LoVo (cell line): ENCODE results near the gene CCDC196.

Experiments used
- DNase-seq: peaks from one replicate; pipeline ENCODE4 v3.0.0-alpha.2; 2016; ENCODE audit warnings: low spot score

The CCDC196 gene, protein sequence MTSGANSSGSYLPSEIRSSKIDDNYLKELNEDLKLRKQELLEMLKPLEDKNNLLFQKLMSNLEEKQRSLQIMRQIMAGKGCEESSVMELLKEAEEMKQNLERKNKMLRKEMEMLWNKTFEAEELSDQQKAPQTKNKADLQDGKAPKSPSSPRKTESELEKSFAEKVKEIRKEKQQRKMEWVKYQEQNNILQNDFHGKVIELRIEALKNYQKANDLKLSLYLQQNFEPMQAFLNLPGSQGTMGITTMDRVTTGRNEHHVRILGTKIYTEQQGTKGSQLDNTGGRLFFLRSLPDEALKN

DNA sequence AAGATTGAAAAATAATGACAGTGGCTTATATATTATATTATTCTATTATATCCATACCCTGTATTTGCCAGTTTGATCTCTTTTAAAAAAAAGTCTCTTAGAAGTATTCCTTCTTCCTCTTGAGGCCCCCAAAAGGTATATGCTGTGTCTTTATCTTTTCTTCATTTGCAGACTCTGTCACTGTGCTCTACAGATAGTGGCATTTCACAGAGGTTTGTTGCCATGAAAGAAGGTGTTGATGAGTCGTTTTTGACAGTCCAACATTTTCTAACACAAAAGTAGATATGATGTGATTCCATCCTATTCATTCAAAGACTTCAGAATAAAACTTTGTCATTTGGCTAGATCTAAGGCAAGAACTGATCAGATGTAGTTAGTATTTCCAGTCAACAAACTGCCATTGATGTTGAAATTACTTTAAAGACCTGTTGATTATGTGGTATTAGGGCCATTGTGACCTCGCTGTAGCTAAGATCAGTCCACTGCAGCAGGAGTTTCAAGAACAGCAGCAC, at the start of gene CCDC196:
Gene CCDC196 (plus strand): TSS at position 462 of the 512 bp plus-strand sequence. CDS start 132 bp downstream, outside the sequence.
- DNase-seq = no peak

DNA sequence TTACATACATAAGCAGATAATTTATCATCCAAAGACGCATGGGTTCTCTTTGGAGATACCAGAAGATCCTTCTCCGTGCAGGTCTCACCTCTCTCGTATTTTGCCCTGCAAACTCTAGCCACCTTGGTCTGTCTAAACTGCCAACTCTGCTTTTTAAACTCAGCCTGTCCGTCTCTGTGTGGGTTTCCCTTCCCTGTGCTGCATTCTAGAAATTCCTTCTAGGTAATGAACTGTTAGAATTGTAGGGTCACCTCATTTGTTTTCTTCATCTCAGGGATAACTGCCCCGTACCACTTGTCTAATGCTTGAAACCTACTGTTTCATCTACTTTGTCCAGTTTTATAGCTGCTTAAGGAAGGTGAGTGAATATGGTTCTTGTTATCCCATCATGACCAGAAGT, 45.4 kb upstream of the CCDC196 start:
- no peak for DNase-seq

DNA sequence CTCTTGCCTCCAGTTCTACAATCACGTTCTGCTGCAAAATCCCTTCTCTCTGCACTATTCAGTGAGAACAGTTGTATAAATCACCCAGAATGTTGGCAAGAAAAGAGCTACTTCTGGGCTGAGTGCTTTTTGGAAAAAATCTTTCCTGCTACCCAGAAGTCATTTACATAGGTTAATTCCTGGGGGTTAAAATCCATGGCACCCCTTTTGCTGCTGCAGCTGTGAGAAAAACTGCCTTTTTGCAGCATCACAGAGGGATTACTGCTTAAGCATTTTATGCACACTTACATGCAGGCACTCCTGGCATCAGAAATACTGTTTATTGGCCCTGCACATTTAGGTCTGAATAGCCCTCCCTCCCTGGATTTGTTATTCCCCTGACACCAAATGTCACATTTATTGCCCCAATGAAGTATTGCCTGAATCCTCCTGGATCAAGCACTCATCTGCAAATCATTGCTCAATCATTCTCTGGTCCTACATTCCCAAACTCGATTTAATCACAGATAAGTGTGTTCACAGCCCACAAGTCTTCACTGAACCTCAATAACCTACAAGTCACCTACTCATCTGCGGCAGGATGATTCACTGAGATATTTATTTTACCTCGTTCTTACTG, 43.1 kb upstream of the CCDC196 start:
- no peak for DNase-seq

DNA sequence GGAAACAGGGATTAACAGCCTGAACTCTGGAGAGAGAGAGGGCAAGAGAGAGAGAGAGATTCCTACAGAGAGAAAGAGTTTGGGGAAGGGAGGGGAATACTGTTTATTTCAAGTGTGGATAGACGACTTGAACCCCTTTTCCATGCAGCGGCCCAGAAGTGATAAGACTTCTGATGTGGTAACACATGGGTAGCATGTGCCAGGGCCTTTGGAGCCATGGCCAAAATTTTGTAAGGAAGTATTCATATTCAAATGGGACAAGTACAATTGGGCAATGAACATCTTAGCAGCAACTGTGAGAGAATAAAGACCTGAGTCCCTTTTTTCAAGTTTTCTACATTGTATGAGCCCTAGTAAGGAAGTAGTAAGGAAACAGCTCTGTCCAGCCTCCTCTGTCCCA, 42.4 kb upstream of the CCDC196 start:
- no peak for DNase-seq

DNA sequence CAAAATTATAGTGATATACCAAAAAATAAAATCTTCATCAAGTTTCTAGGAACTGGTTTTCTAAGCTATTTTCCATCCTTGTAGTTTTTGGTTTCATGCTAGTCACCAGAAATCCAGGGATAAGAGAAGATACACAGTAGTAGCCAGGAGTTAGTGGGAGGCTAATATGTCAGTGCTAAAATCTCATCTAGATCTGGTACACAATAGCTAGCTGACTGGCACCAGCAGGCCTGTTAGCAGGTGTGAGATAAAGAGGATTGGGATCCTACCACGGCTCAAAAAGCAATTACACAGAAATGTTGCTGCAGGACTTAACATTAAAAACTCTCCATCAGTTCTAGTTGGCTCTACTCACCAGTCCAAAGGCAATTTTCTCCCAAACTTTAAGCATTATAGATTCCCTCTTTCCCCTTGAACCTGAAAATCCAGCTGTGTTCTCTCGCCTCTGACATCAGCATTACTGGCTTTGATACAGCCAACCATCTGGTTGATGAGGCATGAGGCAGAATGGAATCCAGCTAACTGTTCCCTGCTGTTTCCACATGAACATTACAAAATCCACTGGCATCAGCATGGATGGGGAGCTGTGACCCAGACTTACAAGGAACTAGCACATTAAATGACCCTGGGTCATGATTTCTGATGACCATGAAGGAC, 41.8 kb upstream of the CCDC196 start:
- DNase-seq = no peak

DNA sequence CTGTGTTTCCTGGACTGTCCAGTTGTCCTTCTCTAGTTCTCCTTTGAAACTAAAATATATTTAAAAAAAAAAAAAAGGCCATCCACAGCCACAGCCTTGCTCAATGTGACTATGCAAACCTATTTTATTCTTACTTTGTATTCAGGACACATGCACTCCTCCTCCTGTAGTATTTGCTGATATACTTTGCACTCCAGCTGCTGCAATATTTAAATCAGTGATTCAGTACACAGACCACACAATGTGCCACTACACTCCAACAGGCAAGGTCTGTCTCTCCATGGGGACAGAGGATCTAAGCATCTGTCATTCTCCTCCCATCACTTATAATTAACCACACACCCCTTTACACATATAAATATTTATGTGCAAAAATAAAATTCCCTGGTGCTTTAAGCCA, 40.2 kb upstream of the CCDC196 start:
- no peak for DNase-seq

DNA sequence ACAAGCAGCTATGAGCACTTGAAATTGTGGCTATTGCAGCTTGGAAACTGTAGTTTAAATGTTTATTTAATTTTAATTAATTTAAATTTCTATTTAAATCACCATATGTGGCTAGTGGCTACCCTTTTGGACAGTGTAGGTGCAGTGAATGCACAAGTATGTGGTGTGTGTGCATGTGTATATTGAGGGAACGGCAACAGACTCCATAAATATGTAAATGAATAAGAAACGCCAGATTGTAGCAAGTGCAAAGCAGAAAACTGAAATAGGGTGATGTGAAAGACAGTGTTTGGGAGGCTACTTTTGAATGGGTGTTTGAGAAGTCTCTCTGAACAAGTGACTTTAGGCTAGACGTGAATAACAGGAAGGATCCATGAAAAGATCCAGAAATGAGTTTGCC, 32.7 kb upstream of the CCDC196 start:
- DNase-seq = no peak

DNA sequence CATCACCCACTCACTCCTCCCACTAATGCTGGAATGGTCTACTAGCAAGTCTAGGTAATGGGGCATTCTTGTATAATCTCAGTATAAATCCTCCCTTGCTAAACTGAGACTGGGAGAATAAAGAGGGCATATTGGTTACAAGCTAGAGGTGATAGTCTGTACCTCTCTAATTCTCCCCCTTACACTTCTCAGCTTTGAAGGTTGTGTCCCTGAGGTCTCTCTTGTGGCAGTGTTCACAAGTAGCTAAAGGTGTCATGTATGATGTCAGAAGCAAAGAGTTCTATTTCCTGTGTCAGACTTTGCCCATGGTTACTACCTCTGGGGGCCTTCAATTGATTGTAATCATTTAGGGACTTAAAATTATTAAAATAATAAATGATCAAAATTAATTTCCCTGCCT, 26.6 kb upstream of the CCDC196 start:
- no peak for DNase-seq

DNA sequence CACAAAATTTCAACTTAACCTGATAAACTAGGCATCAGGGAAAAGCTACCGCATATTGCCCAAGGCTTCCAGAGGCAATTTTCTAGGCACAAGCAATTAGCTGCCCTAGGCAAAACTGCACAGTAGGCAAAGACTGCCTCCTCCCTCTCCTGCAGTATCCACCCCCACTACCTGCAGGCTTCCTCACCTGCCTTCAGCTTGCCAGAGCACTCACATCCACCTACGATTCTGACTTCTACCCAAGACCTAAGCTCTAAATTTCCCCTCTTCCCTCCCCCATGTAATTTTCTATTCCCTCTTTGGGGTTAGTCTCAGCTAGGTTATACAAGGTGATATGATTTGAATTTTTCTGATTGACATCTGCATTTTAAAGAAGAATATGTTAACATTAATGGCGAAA, 21.9 kb upstream of the CCDC196 start:
- no peak for DNase-seq

DNA sequence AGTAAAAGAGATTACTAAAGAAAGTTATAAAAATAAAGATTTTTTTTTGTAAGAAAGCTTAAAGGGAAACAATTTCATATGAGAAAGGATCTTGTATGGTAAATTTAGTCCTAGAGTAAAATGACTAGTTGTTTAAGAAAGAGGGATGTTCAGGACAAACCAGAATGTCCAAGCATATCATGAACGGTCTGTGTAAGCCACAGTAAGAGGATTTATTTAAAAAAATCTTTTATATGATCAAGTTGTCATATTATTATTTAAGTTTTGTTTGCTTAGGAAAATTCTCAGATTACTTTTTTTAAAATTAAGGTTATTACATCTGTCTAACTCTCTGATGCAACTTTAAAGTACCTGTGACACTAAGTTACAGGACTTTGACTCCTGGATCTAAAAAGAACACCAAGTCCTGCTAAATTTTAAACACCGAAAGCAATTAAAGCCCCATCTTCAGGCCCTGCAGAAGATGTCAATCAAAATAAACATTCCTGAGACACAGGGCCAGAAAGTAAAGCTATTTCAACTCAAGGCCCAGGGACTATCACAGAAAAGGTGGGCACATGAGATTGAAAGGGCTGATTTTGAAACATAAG, 17.3 kb upstream of the CCDC196 start:
- DNase-seq = no peak

DNA sequence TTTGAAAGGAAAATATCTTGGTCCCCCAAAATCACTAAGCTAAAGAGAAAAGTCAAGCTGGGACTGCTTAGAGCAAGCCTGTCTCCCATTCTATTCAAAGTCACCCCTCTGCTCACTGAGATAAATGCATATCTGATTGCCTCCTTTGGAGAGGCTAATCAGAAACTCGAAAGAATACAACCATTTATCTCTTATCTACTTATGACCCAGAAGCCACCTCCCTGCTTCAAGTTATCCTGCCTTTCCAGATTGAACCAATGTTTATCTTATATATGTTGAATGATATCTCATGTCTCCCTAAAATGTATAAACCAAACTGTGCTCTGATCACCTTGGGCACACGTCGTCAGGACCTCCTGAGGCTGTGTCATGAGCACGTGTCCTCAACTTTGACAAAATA, 14.6 kb upstream of the CCDC196 start:
- no peak for DNase-seq

DNA sequence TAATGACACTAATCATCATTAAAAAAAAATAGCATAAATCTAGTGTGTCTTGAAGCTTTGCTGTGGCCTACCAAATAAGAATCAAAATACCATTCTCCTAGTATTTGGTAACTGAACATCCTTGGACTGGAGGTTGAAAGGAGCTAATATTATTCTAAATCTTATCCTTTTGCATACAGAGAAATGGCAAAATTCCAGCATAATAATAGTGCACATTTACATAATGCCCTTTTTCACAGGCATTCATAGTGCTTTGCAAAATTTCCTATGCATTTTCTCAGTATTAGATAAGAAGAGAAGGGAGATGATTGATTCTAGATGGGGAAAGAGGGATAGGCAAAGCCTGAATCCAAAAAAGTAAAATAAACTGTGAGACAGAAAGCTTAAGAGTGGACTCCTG, 13.9 kb upstream of the CCDC196 start:
- DNase-seq = no peak

DNA sequence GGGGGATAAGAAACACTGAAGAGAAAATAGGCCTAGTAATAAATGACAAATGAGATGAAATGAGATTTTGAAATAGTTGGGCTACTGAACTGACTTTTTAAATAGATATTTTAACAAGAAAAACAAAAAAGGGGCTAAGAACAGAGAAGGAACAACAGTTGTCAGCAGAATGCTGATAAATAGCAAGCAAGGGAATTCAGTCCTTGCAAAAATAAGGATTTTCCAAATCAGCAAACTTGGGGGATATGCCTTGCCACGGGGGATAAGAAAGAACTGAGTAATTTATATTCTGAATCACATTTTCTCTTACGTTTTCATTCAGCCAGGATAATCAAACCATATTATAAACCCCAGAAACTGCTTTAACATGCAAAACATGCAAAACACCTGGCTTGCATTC, 12.9 kb upstream of the CCDC196 start:
- DNase-seq = no peak

DNA sequence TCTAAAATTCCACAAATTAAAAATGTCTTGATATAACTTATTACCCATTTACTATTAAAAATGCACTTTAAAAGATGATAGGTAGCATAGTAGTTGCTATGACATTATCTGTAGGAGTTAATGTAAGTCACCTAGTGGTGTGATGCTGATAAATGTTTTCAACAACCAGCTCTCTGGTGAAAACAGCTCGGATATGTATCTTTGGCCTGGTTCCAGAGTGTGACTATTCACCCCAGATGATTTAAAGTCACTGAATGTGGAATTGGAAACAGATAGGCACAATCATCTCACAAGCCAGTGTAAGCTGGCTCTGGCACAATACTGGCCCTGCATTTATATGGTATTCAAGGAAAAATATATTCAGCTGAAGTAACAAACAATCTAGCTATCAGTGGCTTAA, 9.2 kb upstream of the CCDC196 start:
- DNase-seq = no peak

DNA sequence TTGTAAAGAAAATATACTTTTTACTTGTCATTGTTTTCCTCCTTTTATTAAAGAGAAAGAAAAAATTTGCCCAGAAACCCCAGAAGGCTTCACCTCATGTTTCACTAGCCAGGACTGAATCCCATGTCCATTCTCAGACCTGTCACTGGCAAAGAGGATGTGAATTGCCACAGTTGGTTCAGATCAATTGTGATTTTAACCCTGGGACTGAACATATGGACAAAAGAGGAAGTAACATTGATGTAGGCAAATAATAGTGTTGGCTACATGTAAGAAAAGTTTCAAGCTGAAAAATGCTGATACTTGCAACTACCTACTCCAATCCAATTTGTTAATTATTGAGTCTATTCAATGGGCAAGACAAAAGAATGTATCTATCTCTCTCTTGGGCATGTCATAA, 8.6 kb upstream of the CCDC196 start:
- no peak for DNase-seq

DNA sequence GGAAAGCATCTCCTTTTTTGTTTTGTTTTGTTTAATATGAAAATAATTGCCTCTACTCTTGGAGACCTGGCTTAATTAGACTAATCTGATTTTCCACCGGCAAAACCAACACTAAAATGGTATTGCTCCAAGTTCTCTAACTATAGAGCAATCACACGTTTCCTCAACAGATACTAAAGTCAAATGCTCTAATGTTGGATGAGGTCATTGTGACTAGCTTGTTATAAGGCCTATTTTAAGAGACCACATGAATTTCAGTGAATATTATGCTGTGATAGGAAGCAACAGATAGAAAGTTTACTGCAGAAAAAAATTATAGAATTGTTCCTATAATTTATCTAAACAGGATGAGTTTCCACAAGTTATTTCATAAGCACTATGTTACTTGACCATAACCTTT, 3.3 kb upstream of the CCDC196 start:
- DNase-seq = no peak

DNA sequence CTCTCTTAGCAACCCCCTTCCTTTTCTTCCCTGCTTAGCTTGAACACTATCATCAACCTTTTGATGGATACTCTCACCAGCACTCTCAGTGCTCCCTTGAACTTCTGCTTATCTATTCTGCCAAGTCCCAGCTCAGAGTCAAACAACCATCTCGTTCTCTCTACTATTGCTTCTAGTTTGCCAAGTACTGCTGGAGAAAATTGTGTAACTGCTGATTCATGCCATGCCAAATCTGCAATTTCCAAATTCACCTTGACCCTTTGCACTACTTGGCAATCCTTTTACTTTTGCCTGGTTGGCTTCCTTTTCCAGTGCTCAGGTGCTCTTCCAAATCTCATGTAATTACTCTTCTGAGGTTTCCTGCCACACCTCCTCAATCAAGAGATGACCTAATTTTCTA, 2.8 kb upstream of the CCDC196 start:
- DNase-seq = no peak

DNA sequence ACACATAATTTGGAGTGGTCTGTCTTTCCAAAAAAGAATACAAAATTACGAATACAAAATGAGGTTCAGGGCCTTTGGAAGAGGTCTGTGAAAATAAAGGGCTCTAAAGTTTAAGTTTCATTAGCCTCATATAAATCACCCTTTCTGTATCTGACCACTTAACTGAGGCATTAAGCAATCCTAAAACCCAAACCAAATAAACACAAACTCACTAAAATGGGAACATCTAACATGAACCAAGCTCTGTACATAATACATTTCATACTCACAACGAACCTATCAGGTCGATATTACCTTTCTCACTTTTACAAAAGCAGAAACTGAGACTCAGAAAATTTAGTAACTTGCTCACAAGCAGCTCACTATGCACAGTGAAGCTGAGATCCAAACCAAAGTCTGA, 1.1 kb upstream of the CCDC196 start:
- no peak for DNase-seq

DNA sequence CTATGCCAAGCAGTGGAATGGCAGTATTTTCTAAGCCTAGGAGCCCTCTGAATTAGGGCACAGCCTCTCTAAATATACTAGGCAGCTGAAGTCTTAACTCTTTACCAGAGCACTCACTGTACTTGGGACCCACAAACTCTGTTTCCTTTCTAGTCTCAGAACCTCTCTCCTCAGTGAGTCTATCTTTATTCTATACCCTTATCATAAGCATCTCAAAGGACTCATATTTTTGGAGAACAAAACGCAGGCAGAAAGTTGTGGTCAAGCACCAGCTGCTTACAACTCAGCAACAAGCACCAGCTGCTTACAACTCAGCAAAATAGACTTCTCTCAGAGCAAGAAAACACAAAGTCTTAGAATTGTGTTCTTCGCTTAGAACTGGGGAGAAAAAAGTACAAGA, 993 bp downstream of the CCDC196 start:
- DNase-seq = no peak

DNA sequence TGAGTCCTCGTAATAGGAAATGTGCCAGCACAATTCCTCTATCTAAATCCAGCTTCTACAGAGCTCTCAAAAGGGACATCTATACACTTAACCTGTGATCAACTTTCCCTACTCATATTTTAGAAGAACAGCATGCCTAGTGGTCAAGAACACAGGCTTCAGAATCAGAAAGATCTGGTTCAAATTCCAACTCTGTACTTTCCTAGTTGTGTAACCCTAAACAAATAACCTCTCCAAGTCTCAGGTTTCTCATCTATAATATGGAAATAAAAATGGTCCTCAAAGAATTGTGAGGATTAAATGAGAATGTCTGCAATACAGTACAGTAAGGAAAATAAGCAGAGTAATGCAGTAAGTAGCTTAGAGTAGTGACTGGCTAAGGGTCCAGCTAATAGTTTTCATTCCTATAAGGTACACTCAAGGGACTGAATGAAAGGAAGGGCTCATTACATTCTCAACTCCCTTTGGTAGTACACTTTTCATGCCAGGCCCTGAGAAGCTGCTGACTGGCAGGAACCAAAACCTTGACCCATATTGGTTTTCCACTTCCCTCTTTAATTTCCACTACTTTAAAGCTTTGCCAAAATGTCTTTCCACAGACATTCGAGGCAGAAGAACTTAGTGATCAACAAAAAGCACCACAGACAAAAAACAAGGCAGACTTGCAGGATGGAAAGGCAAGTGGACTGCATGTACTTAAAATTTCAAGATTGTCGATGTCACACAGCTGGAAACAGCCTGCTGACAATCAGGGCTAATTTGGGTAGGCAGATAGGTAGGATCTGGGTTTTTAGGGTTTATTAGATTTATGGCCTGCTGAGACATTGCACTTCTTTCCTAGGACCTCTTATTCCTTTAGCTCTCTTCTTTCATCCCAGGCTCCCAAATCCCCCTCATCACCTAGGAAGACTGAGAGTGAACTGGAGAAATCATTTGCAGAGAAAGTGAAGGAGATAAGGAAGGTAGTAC, 4.3 kb downstream of the CCDC196 start:
- no peak for DNase-seq

DNA sequence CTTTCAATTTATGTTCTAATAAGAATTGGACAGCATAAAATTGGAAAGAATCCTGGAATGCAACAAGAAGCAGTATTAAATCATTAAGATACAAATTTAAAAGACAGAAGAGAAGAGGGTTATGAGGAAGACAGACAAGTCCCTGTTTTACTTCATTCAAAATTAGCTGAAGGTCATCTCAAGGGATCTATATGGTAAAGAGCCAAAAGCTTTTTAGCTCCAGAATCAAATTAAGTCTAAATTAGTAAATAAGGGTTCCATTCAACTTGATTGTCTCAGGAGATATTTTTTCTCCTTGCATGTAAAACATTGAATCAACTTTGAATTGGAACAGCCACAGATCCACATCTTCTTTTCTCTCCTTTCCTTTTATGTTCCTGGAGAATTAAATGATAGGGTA, 7.6 kb downstream of the CCDC196 start:
- DNase-seq = no peak
